ENCODE measurements around the gene APBA2. TPM values are rescaled to one million over a fixed set of nuclear protein-coding genes. Genes with fewer than 3 reads are reported as not detected.

The APBA2 gene
- total RNA-seq, 1 donor = 4.7 TPM

- H3K4me3 ChIP-seq (ENCODE audit: low read depth, low read length) = no peak overlapping the region
- DNase-seq (ENCODE audit: low read depth) = no peak
- TF ChIP-seq CTCF (IDR thresholded peaks at IDR 0.05; ENCODE audit: insufficient read depth, low read depth, low read length) = no peak
Observed at GRCh38 chr15:29122506-29122905, 236.7 kb downstream of the APBA2 start.

- TF ChIP-seq CTCF (IDR thresholded peaks at IDR 0.05; ENCODE audit: insufficient read depth, low read depth, low read length) = no peak
- no peak overlapping the region for H3K4me3 ChIP-seq (ENCODE audit: low read depth, low read length)
- DNase-seq (ENCODE audit: low read depth) = no peak
Observed at GRCh38 chr15:29123171-29123570, 237.4 kb downstream of the APBA2 start.

- no peak overlapping the region for H3K4me3 ChIP-seq (ENCODE audit: low read depth, low read length)
- no peak for DNase-seq (ENCODE audit: low read depth)
- TF ChIP-seq CTCF (IDR thresholded peaks at IDR 0.05; ENCODE audit: insufficient read depth, low read depth, low read length) = no peak
Observed at GRCh38 chr15:29123991-29124390, 238.2 kb downstream of the APBA2 start.

GRCh38 chr15:29124581-29125381, 239.0 kb downstream of the APBA2 start:
- DNase-seq (ENCODE audit: low read depth) = no peak
- no peak overlapping the region for H3K4me3 ChIP-seq (ENCODE audit: low read depth, low read length)
- no peak for TF ChIP-seq CTCF (IDR thresholded peaks at IDR 0.05; ENCODE audit: insufficient read depth, low read depth, low read length)

GRCh38 chr15:29125382-29126207, 239.8 kb downstream of the APBA2 start:
- TF ChIP-seq CTCF (IDR thresholded peaks at IDR 0.05; ENCODE audit: insufficient read depth, low read depth, low read length) = no peak
- no peak for DNase-seq (ENCODE audit: low read depth)

GRCh38 chr15:29126208-29126536, 240.4 kb downstream of the APBA2 start:
- no peak for TF ChIP-seq CTCF (IDR thresholded peaks at IDR 0.05; ENCODE audit: insufficient read depth, low read depth, low read length)
- no peak for DNase-seq (ENCODE audit: low read depth)
- H3K4me3 ChIP-seq (ENCODE audit: low read depth, low read length) = no peak overlapping the region

More at GRCh38 chr15:29125382-29126207, 239.8 kb downstream of the APBA2 start:
- H3K4me3 ChIP-seq (ENCODE audit: low read depth, low read length) = no peak overlapping the region
